SU-DHL-6 (cell line): ENCODE measurements around the gene POU2F3.

Experiments
- EZH2phosphoT487 ChIP-seq: fragments of 200-600 bp; sonication (generic), shearing (Covaris generic); conservative IDR thresholded peaks from 2 replicates; pipeline ENCODE4 v1.6.1; 2018; ENCODE audit warnings: mild to moderate bottlenecking, antibody characterized with exemption, low read length, moderate library complexity, mixed read lengths
- TF ChIP-seq, protein P1 (sequence below): fragments of 200-600 bp; sonication (generic); IDR thresholded peaks from one replicate; pipeline ENCODE4 v1.5.1; 2017; ENCODE audit warnings: antibody characterized with exemption, mild to moderate bottlenecking, low read length, moderate library complexity; ENCODE audit not compliant: insufficient read depth, poor library complexity, severe bottlenecking

DNA sequence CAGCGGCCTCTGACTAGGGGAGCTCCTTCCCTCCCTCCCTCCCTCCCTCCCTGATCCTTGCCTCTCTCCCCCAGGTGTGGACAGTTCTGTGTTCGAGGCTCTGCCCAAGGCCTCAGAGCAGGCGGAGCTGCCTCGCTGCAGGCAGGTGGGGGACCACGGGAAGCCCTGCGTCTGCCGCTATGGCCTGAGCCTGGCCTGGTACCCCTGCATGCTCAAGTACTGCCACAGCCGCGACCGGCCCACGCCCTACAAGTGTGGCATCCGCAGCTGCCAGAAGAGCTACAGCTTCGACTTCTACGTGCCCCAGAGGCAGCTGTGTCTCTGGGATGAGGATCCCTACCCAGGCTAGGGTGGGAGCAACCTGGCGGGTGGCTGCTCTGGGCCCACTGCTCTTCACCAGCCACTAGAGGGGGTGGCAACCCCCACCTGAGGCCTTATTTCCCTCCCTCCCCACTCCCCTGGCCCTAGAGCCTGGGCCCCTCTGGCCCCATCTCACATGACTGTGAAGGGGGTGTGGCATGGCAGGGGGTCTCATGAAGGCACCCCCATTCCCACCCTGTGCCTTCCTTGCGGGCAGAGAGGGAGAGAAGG is 11.1 kb upstream of the POU2F3 start:
- TF ChIP-seq, protein P1, sequence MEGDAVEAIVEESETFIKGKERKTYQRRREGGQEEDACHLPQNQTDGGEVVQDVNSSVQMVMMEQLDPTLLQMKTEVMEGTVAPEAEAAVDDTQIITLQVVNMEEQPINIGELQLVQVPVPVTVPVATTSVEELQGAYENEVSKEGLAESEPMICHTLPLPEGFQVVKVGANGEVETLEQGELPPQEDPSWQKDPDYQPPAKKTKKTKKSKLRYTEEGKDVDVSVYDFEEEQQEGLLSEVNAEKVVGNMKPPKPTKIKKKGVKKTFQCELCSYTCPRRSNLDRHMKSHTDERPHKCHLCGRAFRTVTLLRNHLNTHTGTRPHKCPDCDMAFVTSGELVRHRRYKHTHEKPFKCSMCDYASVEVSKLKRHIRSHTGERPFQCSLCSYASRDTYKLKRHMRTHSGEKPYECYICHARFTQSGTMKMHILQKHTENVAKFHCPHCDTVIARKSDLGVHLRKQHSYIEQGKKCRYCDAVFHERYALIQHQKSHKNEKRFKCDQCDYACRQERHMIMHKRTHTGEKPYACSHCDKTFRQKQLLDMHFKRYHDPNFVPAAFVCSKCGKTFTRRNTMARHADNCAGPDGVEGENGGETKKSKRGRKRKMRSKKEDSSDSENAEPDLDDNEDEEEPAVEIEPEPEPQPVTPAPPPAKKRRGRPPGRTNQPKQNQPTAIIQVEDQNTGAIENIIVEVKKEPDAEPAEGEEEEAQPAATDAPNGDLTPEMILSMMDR: peak; percentile 19
- no peak for TF ChIP-seq EZH2phosphoT487
